ENCODE measurements around the gene COX7A2.

The COX7A2 gene

GRCh38 chr6:75220357-75220756, 23.2 kb downstream of the COX7A2 start:
- H3K4me1 ChIP-seq (ENCODE audit: control insufficient read depth, insufficient read depth, low read length, unreplicated experiment): peaks cover 18% of the 10 kb centered on the region
- no peaks in the 10 kb centered on the region for H3K36me3 ChIP-seq (ENCODE audit: insufficient read depth, low read length)
- peak overlapping the region; percentile 13 for H2AFZ ChIP-seq (ENCODE audit: low read length, unreplicated experiment)
- no peaks in the 10 kb centered on the region for H3K27me3 ChIP-seq (ENCODE audit: insufficient read depth, low read length)
- no peak overlapping the region for H3K27ac ChIP-seq (ENCODE audit: low read depth, low read length)
- H3K79me2 ChIP-seq (ENCODE audit: control insufficient read depth, insufficient read depth, low read length, unreplicated experiment): no peaks in the 10 kb centered on the region
- no peak overlapping the region for H3K4me3 ChIP-seq (ENCODE audit: low read depth, low read length)

DNA sequence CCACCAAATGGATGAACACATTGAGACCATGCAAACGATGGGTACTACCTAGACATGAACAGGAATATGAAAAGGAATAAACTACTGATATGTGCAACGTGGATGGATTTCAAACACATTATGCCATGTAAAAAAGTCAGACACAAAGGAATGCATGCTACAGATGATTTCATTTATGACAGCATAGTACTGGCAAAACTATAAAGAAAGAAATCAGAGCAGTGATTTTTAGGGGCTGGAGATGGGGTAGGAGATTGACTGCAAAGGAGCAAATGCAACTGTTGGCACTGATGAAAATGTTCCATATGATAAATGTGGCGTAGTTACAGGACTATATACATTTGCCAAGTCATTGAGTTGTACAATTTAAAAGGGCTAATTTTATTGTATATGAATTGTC, 24.3 kb downstream of the COX7A2 start:
- Histone ChIP-seq H3K4me1 (ENCODE audit: control insufficient read depth, insufficient read depth, low read length, unreplicated experiment) (peaks cover 18% of the 10 kb centered on the region), H3K36me3 (ENCODE audit: insufficient read depth, low read length) (no peaks in the 10 kb centered on the region), H2AFZ (ENCODE audit: low read length, unreplicated experiment) (no peak overlapping the region)

GRCh38 chr6:75217193-75217592, 26.4 kb downstream of the COX7A2 start:
- peaks cover 23% of the 10 kb centered on the region for H3K4me1 ChIP-seq (ENCODE audit: control insufficient read depth, insufficient read depth, low read length, unreplicated experiment)
- no peaks in the 10 kb centered on the region for H3K27me3 ChIP-seq (ENCODE audit: insufficient read depth, low read length)
- peak overlapping the region; percentile 35; the same call in 1 of the 2 replicates for H3K27ac ChIP-seq (ENCODE audit: low read depth, low read length)
- peak overlapping the region; percentile 74 for H2AFZ ChIP-seq (ENCODE audit: low read length, unreplicated experiment)
- no peaks in the 10 kb centered on the region for H3K79me2 ChIP-seq (ENCODE audit: control insufficient read depth, insufficient read depth, low read length, unreplicated experiment)
- H3K36me3 ChIP-seq (ENCODE audit: insufficient read depth, low read length): no peaks in the 10 kb centered on the region
- peak overlapping the region; percentile 49 for H3K4me3 ChIP-seq (ENCODE audit: low read depth, low read length)

More for the DNA sequence above, 24.3 kb downstream of the COX7A2 start:
- H3K79me2 ChIP-seq (ENCODE audit: control insufficient read depth, insufficient read depth, low read length, unreplicated experiment): no peaks in the 10 kb centered on the region
- no peaks in the 10 kb centered on the region for H3K27me3 ChIP-seq (ENCODE audit: insufficient read depth, low read length)
- H3K27ac ChIP-seq (ENCODE audit: low read depth, low read length): no peak overlapping the region
- no peak overlapping the region for H3K4me3 ChIP-seq (ENCODE audit: low read depth, low read length)

DNA sequence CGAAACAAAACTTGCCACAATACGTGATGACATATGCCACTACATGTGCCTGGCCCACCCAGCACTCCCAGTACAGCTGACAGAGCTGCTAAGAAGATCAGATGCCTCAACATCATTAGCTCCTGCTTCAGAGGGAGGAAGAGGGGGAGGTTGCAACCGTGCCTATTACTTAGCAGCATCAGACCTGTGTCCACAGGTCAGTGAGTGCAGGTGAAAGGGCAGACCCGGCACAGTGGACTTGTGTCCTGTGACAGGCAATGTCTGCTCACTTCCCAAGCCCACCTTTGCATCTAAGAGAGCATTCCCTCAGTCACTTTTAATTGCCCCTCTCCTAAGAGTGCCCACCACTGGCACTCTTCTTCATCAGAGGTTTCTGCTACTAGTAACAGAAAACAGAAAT, 28.3 kb downstream of the COX7A2 start:
- no peaks in the 10 kb centered on the region for H3K79me2 ChIP-seq (ENCODE audit: control insufficient read depth, insufficient read depth, low read length, unreplicated experiment)
- H3K27me3 ChIP-seq (ENCODE audit: insufficient read depth, low read length): no peaks in the 10 kb centered on the region
- H2AFZ ChIP-seq (ENCODE audit: low read length, unreplicated experiment): no peak overlapping the region
- H3K36me3 ChIP-seq (ENCODE audit: insufficient read depth, low read length): no peaks in the 10 kb centered on the region
- H3K4me1 ChIP-seq (ENCODE audit: control insufficient read depth, insufficient read depth, low read length, unreplicated experiment): peaks cover 34% of the 10 kb centered on the region
- no peak overlapping the region for H3K4me3 ChIP-seq (ENCODE audit: low read depth, low read length)
- no peak overlapping the region for H3K27ac ChIP-seq (ENCODE audit: low read depth, low read length)

DNA sequence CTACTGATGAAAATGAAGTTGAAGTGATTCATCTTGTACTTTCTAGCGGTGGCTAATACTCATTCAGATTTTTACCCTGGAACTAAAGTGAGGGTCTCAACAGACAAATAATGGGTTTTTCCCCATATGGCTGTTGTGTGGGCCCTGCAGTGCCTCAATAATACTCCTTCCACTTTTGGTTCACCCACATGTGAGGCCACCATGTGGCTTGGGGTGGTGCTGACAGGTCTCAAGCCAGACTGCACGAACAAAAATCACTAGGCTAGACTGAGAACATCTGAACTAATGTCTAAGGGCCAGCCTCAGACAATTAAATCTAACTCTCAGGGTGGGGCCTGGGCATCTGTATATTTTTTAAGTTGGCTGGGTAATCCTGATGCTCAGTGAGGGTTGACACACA, 29.9 kb downstream of the COX7A2 start:
- H3K79me2 ChIP-seq (ENCODE audit: control insufficient read depth, insufficient read depth, low read length, unreplicated experiment): no peaks in the 10 kb centered on the region
- no peak overlapping the region for H3K4me3 ChIP-seq (ENCODE audit: low read depth, low read length)
- H3K27ac ChIP-seq (ENCODE audit: low read depth, low read length): no peak overlapping the region
- H2AFZ ChIP-seq (ENCODE audit: low read length, unreplicated experiment): no peak overlapping the region
- H3K36me3 ChIP-seq (ENCODE audit: insufficient read depth, low read length): no peaks in the 10 kb centered on the region
- peaks cover 34% of the 10 kb centered on the region for H3K4me1 ChIP-seq (ENCODE audit: control insufficient read depth, insufficient read depth, low read length, unreplicated experiment)
- H3K27me3 ChIP-seq (ENCODE audit: insufficient read depth, low read length): no peaks in the 10 kb centered on the region

GRCh38 chr6:75213112-75213511, 30.5 kb downstream of the COX7A2 start:
- Histone ChIP-seq H3K36me3 (ENCODE audit: insufficient read depth, low read length) (no peaks in the 10 kb centered on the region), H3K27me3 (ENCODE audit: insufficient read depth, low read length) (no peaks in the 10 kb centered on the region), H3K27ac (ENCODE audit: low read depth, low read length) (no peak overlapping the region), H3K79me2 (ENCODE audit: control insufficient read depth, insufficient read depth, low read length, unreplicated experiment) (no peaks in the 10 kb centered on the region), H3K4me3 (ENCODE audit: low read depth, low read length) (no peak overlapping the region), H3K4me1 (ENCODE audit: control insufficient read depth, insufficient read depth, low read length, unreplicated experiment) (peaks cover 34% of the 10 kb centered on the region), H2AFZ (ENCODE audit: low read length, unreplicated experiment) (no peak overlapping the region)

DNA sequence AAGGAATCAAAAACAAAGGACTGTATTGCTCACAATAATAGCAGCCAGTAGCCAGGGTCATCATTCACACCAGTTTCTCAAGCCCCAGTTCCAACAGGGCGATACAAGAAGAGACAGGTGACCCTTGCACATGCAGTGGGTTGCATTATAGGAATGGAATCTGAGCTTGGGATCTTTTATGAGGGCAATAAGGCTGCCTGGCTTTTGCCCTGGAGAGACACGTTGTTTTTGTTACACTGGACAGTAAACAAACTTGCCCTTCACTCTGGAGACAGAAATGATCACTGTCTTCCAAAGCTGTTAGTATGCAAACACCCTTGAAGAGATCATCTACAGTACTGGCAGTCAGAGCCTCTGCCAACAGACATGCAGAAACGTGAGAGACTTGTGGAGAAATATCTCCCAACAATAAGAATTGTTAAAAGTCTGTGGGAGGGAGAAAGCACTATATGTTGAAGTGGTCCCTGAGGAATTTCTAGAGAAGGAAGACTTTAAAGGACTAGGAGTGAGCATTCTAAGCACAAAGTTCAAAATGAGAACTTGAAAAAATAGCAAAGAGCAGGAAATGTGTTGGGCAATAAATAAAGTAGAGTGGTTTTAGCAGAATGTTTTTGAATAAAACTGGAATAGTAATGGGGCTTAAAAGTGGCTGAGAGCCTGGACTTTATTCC, 31.5 kb downstream of the COX7A2 start:
- no peak overlapping the region for H2AFZ ChIP-seq (ENCODE audit: low read length, unreplicated experiment)
- H3K36me3 ChIP-seq (ENCODE audit: insufficient read depth, low read length): no peaks in the 10 kb centered on the region
- H3K4me1 ChIP-seq (ENCODE audit: control insufficient read depth, insufficient read depth, low read length, unreplicated experiment): peaks cover 27% of the 10 kb centered on the region
- no peaks in the 10 kb centered on the region for H3K79me2 ChIP-seq (ENCODE audit: control insufficient read depth, insufficient read depth, low read length, unreplicated experiment)
- H3K27me3 ChIP-seq (ENCODE audit: insufficient read depth, low read length): no peaks in the 10 kb centered on the region
- no peak overlapping the region for H3K4me3 ChIP-seq (ENCODE audit: low read depth, low read length)
- H3K27ac ChIP-seq (ENCODE audit: low read depth, low read length): no peak overlapping the region

- Histone ChIP-seq H2AFZ (ENCODE audit: low read length, unreplicated experiment) (no peak overlapping the region), H3K79me2 (ENCODE audit: control insufficient read depth, insufficient read depth, low read length, unreplicated experiment) (no peaks in the 10 kb centered on the region), H3K27me3 (ENCODE audit: insufficient read depth, low read length) (no peaks in the 10 kb centered on the region), H3K36me3 (ENCODE audit: insufficient read depth, low read length) (no peaks in the 10 kb centered on the region), H3K27ac (ENCODE audit: low read depth, low read length) (no peak overlapping the region), H3K4me3 (ENCODE audit: low read depth, low read length) (no peak overlapping the region), H3K4me1 (ENCODE audit: control insufficient read depth, insufficient read depth, low read length, unreplicated experiment) (peaks cover 22% of the 10 kb centered on the region)
These were observed 32.5 kb downstream of the COX7A2 start for GRCh38 chr6:75210885-75211739.

DNA sequence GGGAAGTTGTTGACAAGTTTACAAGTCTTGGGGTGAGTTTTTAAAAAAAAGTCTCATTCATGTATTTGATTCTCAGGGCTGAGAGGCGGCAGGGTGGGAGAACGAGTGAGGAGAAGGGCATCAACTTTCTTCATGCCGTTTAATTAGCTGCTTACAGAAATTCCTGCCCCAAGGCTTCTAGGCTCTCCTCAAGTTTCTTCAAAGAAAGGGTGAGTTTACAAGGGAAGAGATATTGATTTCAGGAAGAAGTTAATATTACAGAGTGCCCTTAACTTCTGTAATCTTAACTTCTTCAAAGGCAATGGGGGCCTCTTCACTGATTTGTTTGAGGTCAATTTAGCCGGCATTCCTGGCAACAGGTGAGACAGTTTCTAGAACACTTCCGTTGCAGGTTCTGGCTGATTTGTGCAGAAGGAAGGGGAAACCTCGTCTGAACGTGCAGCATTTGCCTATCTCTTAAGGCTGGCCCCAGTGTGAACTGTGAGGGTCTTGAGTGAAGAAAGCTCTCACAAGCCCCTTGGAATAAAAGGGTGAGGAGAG, 34.3 kb downstream of the COX7A2 start:
- no peaks in the 10 kb centered on the region for H3K27me3 ChIP-seq (ENCODE audit: insufficient read depth, low read length)

DNA sequence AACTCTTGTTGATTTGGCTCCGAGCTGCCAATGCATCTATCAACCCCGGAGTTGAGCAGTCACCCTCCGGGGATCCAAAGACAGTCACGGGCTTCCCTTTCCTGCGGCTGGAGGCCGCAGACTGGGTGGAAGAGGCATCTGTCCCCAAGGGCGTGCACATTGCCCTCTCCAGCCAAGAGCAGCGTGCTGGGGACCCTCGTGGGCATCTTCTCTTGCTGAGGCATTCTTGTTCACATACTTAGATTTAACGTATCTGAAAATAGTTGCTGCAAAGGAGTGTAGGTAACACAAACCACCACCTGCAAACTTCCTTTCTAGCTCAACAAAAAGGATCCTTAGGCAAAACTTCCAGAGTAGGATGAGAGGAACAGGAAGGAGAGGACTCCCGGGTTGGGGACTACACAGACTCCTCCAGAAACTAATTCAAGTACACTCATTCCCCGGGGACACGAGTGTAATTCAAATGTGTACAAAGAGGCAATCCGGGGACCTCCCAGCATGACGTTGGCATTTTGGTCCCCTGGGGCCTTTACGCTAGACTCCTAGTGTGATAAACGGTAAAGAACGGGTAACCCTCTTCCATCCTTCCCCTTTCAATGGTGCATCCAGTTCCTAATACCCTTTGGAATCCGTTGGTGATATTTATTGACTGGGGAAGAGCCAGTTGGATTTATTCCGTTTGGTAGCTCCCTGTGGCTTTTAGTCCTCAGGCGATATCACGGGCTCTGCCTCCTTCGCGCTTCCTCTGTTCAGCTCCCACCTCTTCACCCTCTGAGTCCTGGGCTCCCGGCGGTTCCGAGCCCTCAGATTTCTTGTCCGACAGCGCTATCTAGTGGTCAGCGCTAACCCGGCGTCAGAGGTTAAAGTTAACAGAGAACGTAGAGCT, 35.1 kb downstream of the COX7A2 start:
- H3K4me3 ChIP-seq (ENCODE audit: low read depth, low read length): peak overlapping the region; percentile 66
- peak overlapping the region; percentile 34 for H2AFZ ChIP-seq (ENCODE audit: low read length, unreplicated experiment)
- no peaks in the 10 kb centered on the region for H3K27me3 ChIP-seq (ENCODE audit: insufficient read depth, low read length)
- no peaks in the 10 kb centered on the region for H3K36me3 ChIP-seq (ENCODE audit: insufficient read depth, low read length)
- H3K79me2 ChIP-seq (ENCODE audit: control insufficient read depth, insufficient read depth, low read length, unreplicated experiment): peaks cover 7% of the 10 kb centered on the region
- peaks cover 26% of the 10 kb centered on the region for H3K4me1 ChIP-seq (ENCODE audit: control insufficient read depth, insufficient read depth, low read length, unreplicated experiment)
- H3K27ac ChIP-seq (ENCODE audit: low read depth, low read length): peak overlapping the region; percentile 61

More for the DNA sequence above, 34.3 kb downstream of the COX7A2 start:
- no peak overlapping the region for H2AFZ ChIP-seq (ENCODE audit: low read length, unreplicated experiment)
- peaks cover 7% of the 10 kb centered on the region for H3K79me2 ChIP-seq (ENCODE audit: control insufficient read depth, insufficient read depth, low read length, unreplicated experiment)
- H3K4me3 ChIP-seq (ENCODE audit: low read depth, low read length): no peak overlapping the region; the same call in 1 of the 2 replicates
- no peaks in the 10 kb centered on the region for H3K36me3 ChIP-seq (ENCODE audit: insufficient read depth, low read length)
- peaks cover 22% of the 10 kb centered on the region for H3K4me1 ChIP-seq (ENCODE audit: control insufficient read depth, insufficient read depth, low read length, unreplicated experiment)
- no peak overlapping the region for H3K27ac ChIP-seq (ENCODE audit: low read depth, low read length)
